GM10266 (cell line): ENCODE results near the gene PIH1D1.

ENCODE experiments used
- DNase-seq: peaks from one replicate; pipeline ENCODE4 v3.0.0; 2012; ENCODE audit errors: extremely low spot score
- TF ChIP-seq, protein P1 (sequence below): IDR thresholded peaks from 2 replicates; pipeline ENCODE4 v1.5.1; 2012; ENCODE audit warnings: mild to moderate bottlenecking, low read depth; ENCODE audit not compliant: control insufficient read depth, insufficient read depth; ENCODE audit errors: missing control alignments

PIH1D1 gene

DNA sequence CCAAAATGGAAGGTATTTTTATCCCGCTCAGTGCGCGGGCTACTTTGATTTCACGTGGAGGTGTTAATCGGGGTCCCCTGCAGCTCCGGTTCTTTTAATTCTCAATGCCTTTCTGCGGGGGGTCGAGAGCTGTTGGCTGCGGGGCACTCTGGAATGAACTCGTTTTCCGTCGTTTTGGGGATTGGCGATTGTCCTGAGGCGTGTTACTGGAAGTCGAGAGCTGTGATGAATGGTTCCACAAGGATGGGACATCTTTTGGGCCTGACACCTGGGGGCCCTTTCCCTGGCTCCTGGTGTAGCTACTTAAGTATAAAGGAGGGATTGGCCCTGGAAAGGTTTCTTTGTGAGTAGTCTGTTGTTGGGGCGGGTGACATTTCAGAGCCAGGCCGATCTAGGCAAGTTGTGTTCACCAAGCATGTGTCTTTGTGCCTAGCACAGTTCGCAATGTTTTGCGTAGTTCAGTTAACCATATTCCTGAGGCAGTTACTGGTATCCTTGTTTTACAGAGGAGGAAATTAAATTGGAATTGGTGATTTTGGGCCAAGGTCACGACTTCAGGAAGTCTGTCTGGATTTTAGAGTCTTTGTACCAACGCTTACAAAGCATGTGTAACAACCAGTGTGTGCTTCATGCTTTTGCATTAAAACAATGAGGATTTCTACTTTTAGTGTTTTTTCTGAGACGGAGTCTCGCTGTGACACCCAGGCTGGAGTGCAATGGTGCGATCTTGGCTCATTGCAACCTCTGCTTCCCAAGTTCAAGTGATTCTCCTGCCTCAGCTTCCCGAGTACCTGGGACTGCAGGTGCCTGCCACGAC lies 36.6 kb upstream of the PIH1D1 start:
- DNase-seq, result no peak
- TF ChIP-seq, protein P1, sequence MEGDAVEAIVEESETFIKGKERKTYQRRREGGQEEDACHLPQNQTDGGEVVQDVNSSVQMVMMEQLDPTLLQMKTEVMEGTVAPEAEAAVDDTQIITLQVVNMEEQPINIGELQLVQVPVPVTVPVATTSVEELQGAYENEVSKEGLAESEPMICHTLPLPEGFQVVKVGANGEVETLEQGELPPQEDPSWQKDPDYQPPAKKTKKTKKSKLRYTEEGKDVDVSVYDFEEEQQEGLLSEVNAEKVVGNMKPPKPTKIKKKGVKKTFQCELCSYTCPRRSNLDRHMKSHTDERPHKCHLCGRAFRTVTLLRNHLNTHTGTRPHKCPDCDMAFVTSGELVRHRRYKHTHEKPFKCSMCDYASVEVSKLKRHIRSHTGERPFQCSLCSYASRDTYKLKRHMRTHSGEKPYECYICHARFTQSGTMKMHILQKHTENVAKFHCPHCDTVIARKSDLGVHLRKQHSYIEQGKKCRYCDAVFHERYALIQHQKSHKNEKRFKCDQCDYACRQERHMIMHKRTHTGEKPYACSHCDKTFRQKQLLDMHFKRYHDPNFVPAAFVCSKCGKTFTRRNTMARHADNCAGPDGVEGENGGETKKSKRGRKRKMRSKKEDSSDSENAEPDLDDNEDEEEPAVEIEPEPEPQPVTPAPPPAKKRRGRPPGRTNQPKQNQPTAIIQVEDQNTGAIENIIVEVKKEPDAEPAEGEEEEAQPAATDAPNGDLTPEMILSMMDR, result no peak

DNA sequence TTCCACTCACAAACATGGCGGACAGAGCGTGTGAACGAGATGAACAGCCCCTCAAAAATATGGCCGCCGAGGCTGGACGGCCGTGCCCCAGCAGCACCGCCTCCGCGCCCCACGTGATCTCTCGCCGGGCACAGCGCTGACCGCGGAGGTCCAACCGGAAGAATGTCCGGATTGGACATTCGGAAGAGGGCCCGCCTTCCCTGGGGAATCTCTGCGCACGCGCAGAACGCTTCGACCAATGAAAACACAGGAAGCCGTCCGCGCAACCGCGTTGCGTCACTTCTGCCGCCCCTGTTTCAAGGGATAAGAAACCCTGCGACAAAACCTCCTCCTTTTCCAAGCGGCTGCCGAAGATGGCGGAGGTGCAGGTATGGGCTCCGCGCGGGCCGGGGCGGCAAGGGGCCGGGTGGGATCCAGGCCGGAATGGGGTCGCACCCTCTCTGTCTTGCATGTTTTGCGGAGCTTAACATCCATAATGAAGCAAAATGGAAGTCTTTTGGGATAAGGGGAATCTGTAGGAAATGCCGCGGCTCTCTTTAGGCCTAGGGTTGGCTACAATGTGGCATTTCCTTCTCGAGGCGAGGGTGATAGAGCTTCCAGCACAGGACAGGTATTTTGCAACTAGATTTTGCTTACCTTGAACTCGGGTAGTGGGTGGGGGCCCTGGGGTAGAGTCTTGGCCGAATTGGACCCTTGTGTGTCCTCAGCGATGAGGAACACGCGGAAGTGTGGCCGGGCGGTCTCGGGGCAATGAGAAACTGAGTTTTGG lies 35.8 kb upstream of the PIH1D1 start, which contains the start of gene RPL13A:
RPL13A (plus strand) TSS at position 332 of the 769 bp plus-strand sequence; CDS start at position 354, 22 bp downstream.
- TF ChIP-seq, protein P1, result no peak
- peak; percentile 96 for DNase-seq

DNA sequence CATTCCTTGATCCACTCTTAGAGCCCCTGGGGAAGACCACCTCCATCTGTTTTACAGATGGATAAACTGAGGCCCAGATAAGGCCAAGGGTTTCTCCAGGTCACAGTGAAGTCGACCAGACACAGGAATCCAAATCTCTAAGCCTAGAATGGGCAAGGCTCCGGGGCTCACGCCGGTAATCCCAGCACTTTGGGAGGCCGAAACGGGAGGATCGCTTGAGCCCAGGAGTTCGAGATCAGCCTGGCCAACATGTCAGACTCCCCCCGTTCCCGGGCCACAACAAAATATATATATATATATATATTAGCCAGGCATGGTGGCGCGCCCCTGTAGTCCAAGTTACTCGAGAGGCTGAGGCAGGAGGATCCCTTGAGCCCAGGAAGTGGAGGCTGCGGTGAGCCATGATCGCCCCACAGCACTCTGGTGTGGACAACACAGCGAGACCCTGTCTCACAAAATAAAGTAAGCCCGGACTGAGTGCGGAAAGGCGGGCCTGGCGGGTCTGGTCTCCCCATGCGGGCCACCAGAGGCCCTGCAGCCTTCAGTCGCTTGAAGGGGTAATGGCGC lies 35.2 kb upstream of the PIH1D1 start:
- DNase-seq, result no peak
- TF ChIP-seq, protein P1, result no peak

DNA sequence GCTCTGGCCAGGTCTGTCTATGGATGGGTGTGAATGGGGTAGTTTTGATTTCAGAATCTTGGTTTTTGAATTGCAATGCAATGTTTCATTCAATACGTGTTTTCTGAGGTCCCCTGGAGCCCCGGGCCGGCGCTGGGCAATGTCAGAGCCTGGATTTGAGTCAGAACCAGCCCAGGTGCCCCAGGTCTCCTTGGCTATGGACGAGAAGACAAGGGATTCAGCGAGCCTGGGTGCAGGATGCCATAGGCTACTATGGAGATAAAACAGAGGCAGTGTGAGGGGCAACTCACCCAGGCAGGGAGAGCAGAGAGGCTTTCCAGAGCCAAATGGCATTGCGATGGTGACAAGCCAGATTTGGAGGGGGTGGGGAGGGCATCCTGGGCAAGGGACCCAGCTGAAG lies 34.6 kb upstream of the PIH1D1 start:
- TF ChIP-seq, protein P1, result no peak
- no peak for DNase-seq

DNA sequence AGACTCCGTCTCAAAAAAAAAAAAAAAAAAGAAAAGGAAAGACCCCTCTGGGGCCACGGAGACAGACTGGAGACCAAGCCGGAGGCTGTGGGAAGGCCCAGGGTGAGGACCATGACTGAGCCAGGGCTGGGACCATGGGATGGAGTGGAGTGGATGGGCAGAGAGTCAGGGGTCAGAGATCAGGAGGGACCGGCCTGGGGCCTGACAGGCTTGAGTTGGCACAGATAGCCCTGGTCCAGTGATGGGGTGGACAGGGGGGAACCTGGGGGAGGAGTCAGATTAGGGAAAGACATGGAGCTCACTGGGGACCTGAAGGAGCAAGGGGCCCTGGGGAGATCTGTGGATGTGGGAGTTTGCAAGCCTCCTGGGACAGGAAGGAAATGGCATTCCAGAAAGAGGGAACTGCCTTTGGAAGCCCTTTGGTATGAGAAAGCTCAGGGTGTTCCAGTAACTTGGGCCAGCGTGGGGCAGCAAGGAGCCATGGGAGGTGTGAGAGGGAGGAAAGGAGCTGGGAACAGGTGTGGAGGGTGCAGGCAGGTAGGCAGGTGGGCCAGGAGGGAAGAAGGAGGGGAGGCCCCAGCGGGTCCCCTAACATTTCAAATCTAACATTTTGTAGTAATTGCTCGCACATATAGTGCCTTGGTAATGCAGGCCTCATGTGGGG lies 29.5 kb upstream of the PIH1D1 start:
- TF ChIP-seq, protein P1, result no peak
- no peak for DNase-seq

DNA sequence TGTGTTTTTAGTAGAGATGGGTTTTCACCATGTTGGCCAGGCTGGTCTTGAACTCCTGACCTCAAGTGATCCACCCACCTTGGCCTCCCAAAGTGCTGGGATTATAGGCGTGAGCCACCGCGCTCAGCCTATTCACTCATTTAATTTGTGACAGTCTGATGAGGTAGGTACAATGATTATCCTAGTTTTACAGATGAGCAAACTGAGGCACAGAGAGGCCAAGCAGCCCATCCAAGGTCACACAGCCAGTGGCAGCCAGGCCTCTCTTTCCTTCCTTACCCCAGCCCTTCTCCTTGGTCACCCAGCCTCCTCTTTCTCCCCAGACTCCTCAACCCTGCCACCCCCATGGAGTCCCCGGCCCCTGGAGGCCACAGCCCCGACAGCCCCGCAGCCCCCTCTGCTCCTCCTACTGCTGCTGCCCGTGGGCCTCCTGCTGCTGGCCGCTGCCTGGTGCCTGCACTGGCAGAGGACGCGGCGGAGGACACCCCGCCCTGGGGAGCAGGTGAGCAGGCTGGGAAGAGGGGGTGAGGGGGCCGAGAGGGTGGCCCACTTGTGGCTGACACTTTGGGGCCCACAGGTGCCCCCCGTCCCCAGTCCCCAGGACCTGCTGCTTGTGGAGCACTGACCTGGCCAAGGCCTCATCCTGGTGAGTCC lies 28.5 kb upstream of the PIH1D1 start:
- DNase-seq, result no peak
- TF ChIP-seq, protein P1, result no peak
